Uterus (tissue), 2 donors: ENCODE data around the gene DUSP18.

Experiments used
- POLR2A ChIP-seq, 2 donors: fragments of 450-650 bp; IDR thresholded peaks; one replicate each; pipeline ENCODE4 v1.6.1; 2016; ENCODE audit warnings: antibody characterized with exemption in 2 of 2, mild to moderate bottlenecking in 1 of 2, moderate library complexity in 1 of 2
- TF ChIP-seq, protein P1 (sequence below), 4 experiments: fragments of 200-600 bp in 2 of 4; fragments of 450-650 bp in 2 of 4; sonication (generic) in 2 of 4; IDR thresholded peaks; one replicate each; pipeline ENCODE4 v1.5.1; 2016 to 2019; ENCODE audit warnings: antibody characterized with exemption in 4 of 4, mild to moderate bottlenecking in 2 of 4, moderate library complexity in 1 of 4

DNA sequence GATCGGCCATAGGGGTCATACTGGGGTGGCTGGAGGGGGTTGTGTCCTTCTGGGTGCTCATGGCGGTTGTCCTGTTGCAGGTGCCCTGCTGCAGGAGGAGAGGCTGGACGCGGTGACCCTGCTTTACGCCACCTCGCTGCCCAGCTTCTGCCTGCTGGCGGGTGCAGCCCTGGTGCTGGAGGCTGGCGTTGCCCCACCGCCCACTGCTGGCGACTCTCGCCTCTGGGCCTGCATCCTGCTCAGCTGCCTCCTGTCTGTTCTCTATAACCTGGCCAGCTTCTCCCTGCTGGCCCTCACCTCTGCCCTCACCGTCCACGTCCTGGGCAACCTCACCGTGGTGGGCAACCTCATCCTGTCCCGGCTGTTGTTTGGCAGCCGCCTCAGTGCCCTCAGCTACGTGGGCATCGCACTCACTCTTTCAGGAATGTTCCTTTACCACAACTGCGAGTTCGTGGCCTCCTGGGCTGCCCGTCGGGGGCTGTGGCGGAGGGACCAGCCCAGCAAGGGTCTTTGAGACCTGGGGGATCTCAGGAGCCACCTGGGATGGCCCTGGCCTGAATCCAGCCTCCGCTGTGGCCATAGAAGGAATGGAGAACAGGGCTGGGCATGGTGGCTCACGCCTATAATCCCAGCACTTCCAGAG lies 21.0 kb downstream of the DUSP18 start:
- TF ChIP-seq, protein P1, sequence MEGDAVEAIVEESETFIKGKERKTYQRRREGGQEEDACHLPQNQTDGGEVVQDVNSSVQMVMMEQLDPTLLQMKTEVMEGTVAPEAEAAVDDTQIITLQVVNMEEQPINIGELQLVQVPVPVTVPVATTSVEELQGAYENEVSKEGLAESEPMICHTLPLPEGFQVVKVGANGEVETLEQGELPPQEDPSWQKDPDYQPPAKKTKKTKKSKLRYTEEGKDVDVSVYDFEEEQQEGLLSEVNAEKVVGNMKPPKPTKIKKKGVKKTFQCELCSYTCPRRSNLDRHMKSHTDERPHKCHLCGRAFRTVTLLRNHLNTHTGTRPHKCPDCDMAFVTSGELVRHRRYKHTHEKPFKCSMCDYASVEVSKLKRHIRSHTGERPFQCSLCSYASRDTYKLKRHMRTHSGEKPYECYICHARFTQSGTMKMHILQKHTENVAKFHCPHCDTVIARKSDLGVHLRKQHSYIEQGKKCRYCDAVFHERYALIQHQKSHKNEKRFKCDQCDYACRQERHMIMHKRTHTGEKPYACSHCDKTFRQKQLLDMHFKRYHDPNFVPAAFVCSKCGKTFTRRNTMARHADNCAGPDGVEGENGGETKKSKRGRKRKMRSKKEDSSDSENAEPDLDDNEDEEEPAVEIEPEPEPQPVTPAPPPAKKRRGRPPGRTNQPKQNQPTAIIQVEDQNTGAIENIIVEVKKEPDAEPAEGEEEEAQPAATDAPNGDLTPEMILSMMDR (IDR thresholded peaks at IDR 0.05): no peak
- no peak for TF ChIP-seq POLR2A (IDR thresholded peaks at IDR 0.05)
